Hematopoietic multipotent progenitor cell treated with erythropoietin and hydrocortisone succinate and interleukin-3 and kit ligand, for 6 days (in vitro differentiated cells): Measurements from ENCODE around the gene ARRDC5.
"Not testable (repeated sequence)": the region's sequence is repeated elsewhere in the genome, so short reads cannot be mapped to it uniquely, and the experiment has no call there.

Experiments used
- DNase-seq: peaks from one replicate; pipeline ENCODE4 v3.0.0-alpha.2; 2015

Gene ARRDC5

DNA sequence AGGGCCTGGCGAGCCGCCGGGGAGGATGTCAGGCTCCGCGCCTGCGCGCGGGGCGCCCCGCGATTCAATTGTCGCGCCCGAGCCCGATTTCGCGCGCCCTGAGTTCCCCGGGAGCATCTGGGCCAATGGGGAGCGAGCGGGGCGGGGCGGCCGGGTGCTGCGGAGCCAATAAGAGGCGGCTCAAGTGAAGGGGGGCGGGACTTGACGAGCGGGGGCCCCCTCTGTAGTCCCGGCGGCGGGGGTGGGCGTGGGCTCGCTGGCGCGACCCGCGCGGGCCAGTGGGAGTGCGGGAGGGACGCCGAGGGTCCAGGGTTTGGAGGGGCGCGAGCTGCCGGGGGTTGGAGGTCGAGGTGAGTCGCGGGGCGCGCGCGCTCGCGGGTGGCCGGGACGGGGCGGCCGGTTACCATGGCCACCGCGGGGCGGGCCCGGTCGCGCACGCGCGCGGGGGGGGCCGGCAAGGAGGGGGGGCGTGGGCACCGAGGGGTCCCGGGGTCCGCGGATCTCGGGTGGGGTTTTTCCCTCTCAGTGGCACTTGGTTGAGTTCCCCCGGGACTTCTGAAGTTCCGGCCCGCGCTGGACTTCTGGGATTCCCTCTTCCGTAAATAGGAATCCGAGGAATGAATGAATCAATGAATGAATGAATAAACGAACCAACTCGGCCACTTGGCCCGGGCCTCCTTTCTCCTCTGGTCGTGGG, 7.3 kb upstream of the ARRDC5 start:
- DNase-seq: peak; percentile 98

GRCh38 chr19:4909156-4909896, 6.6 kb upstream of the ARRDC5 start, which contains the start of gene UHRF1:
Gene UHRF1 (plus strand): TSS chr19:4909501. CDS start chr19:4910886, 1,385 bp downstream.
- peak; percentile 81 for DNase-seq

- DNase-seq: no peak
Observed at GRCh38 chr19:4908781-4909155, 6.1 kb upstream of the ARRDC5 start.

- DNase-seq: no peak
Observed at GRCh38 chr19:4908360-4908759, 5.7 kb upstream of the ARRDC5 start.

GRCh38 chr19:4906963-4907362, 4.3 kb upstream of the ARRDC5 start:
- no peak for DNase-seq

GRCh38 chr19:4904481-4904880, 1.8 kb upstream of the ARRDC5 start:
- DNase-seq: no peak

DNA sequence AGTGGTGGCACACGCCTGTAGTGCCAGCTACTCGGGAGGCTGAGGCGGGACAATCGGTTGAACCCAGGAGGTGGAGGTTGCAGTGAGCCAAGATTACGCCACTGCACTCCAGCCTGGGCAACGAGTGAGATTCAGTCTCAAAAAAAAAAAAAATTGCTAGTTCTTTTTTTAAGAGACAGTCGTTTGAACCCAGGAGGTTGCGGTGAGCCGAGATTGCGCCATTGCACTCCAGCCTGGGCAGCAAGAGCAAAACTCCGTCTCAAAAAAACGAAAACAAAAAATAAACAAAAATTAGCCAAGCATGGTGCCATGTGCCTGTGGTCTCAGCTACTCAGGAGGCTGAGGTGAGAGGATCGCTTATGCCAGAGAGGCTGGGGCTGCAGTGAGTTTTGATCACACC, 1.8 kb downstream of the ARRDC5 start:
- not testable (repeated sequence) for DNase-seq

DNA sequence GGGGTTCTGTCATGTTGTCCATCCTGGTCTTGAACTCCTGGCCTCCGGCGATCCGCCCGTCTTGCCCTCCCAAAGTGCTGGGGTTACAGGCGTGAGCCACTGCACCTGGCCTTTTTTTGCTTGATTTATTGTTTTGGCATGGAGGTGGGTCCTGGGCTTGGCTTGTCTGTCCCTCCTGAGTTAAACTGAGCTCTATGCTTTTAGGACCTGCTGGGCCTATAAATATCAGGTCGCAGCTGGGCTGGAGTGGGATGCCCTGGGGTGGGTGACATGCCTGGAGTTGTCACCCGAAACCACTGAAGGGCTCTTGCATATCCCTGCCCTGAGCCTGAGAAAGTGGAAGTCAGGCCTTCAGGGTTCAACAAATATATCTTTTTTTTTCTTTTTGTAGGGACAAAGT, 5.5 kb downstream of the ARRDC5 start:
- no peak for DNase-seq

- no peak for DNase-seq
Observed at GRCh38 chr19:4896372-4896771, 6.3 kb downstream of the ARRDC5 start.

DNA sequence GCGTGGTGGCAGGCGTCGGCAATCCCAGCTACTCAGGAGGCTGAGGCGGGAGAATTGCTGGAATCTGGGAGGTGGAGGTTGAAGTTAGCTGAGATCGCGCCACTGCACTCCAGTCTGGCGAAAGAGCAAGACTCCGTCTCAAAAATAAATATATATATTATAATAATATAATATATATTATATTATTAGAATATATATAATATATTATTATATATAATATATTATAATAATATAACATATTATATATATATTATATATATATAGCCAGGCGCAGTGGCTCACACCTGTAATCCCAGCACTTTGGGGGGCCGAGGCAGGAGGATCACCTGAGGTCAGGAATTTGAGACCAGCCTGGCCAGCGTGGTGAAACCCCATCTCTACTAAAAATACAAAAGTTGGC, 9.7 kb downstream of the ARRDC5 start:
- not testable (repeated sequence) for DNase-seq

DNA sequence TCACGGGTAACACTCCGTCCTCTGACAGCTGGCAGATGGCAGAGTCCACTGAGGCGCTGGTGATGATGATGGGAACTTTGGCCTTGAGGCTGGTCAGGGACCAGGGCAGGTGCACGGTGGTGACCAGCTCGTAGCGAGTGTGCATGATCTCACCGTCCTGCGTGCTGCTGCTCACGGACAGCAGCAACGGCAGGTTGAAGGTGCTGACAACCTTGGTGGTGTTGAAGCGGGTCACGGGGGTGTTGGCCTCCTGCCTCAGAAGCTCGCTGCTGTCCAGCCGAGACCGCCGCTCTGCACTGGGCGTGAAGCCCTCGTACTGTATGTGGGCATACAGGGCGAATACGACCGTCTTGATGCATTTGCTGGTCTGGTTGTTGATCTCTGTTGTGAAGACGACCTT, 11.6 kb downstream of the ARRDC5 start:
- DNase-seq: no peak

DNA sequence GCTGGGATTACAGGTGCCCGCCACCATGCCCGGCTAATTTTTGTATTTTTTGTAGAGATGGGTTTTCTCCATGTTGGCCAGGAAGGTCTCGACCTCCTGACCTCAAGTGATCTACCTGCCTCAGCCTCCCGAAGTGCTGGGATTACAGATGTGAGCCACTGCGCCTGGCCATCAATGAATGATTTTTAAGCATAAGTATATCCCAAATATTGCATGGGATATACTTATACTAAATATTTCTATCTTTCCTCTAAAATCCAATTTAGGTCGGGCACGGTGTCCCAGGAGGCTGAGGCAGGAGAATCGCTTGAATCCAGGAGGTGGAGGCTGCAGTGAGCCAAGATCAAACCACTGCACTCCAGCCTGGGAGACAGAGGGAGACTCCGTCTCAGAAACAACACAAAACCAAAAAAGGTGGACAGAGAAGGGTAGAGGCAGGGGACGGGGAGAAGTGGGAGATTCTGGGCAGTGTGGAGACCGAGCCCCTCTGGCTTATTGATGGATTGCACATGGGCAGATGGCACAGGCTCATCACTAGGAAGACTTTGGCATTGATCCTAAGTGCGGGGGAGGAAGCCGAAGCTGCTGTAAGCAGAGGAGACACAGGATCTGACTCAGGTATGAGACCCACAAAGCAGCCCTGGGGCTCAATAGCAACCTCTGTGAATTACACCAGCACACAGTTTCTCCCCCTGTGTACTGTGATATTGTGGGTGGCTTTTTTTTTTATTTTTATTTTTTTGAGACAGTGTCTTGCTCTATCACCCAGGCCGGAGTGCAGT, 13.5 kb downstream of the ARRDC5 start:
- DNase-seq: no peak

DNA sequence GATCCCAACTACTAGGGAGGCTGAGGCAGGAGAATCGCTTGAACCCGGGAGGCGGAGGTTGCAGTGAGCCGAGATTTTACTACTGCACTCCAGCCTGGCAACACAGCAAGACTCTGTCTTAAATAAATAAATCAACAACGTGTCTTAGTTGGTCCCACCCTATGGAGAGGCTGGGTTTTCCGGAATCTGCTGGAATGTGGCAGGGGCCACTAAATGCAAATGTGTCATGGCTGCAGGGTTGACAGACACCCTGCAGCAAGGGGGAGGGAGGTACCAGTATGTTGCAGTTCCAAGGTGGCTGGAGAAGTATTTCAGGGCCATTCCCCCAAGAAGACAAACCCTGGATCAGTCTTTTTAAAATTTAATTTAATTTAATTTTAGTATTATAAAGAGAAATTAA, 14.9 kb downstream of the ARRDC5 start:
- not testable (repeated sequence) for DNase-seq

DNA sequence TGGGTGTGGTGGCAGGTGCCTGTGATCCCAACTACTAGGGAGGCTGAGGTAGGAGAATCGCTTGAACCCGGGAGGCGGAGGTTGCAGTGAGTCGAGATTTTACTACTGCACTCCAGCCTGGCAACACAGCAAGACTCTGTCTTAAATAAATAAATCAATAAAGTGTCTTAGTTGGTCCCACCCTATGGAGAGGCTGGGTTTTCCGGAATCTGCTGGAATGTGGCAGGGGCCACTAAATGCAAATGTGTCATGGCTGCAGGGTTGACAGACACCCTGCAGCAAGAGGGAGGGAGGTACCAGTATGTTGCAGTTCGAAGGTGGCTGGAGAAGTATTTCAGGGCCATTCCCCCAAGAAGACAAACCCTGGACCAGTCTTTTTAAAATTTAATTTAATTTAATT, 17.7 kb downstream of the ARRDC5 start:
- not testable (repeated sequence) for DNase-seq

DNA sequence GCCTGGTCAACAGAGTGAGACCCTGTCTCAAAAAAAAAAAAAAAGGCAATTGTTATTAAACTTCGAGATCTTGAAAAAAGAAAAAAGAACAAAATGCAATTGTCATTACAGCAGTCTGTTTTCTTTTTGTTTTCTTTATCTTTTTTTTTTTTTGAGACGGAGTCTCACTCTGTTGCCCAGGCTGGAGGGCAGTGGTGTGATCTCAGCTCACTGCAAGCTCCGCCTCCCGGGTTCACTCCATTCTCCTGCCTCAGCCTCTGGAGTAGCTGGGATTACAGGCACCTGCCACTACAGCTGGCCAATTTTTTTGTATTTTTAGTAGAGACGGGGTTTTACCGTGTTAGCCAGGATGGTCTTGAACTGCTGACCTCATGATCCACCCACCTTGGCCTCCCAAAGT, 19.8 kb downstream of the ARRDC5 start:
- DNase-seq: not testable (repeated sequence)

- no peak for DNase-seq
Observed at GRCh38 chr19:4879041-4879440, 23.7 kb downstream of the ARRDC5 start.

DNA sequence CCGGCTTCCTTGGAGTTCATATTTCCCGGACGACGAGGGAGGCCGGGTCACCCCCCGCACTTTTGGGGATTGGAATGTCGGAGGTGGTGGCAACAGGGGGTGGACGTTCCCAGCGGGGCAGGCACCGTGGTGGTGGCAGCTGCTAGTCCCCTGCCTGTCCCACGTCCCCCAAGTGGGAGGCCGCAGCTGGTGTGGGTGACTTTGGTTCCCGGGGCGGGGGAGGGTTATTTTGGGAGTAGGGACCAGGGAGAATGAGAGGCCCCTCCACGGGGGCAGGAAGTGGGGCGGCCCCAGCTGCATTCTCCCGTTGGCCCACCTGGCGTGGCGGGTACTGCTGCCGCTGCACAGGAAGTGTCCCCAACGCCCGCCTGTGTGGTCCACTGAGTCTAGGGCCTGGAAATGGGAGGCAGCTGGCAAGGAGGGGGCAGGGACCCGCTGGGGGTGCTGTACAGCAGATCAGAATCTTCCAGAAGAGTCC, 24.2 kb downstream of the ARRDC5 start:
- no peak for DNase-seq

DNA sequence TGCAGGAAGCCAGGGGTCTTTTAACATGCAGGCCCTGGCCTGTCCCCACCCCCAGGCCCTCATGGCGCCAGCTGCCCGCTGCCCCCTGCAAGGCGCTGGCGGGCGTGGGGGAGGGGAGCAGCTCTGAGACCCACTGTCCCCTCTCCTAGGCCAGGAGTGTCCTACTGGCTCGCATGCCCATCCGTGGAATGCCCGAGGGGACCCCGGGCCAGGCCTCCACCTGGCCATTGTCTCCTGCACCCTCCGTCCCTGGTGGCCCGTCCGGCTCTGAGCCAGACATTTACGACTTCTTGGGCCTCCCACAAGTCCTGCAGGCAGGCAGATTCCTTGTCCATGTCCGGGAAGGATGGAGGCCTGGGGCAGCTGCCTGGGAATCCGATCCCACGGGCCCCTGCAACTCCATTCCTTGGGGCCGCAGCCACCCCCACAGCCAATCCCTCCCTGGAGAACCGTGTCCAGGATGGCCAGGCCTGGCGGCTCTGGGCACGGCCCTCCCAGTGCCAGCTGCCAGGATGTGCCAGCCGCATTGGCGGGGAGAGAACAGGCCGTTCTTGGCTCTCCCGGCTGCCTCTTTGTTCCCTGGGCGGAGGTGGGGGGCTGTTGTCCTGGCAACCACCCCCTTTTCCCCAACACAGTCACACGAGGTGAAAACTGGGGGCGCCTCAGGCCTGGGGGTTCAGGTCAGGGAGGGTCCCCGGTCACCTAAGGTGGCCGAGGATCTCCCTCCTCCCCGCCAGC, 24.8 kb downstream of the ARRDC5 start:
- DNase-seq: no peak

DNA sequence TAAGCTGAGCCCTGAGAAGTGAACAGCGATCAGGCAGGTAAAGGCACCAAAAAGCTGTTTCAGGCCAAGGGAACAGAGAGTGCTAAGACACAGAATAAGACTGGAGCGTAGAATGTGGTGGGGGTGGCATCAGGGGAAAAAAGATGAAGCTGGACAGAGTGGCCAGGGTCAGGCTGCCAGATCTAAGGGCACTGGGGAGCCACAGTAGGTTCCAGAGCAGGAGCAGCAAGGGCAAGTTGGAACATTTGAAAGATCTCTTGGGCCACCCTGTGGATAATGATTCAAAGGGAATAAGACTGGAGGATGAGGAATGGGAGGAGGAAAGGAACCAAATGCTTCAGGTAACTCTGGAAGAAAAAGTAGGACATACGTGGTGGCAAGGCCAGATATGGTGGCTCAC, 28.8 kb downstream of the ARRDC5 start:
- DNase-seq: no peak

DNA sequence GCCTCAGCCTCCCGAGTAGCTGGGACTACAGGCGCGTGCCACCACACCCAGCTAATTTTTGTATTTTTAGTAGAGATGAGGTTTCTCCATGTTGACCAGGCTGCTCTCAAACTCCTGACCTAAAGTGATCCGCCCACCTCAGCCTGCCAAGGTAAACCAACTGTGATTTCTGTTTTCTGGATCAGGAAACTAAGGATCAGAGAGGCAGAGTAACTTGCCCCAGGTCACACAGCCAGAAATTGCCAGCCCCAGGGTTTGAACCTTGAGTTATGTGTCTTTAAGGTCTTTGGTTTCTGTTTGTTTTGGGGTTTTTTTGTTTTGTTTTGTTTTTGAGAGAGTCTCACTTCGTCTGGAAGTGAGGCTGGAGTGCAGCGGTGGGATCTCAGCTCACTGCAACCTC, 31.0 kb downstream of the ARRDC5 start:
- DNase-seq: no peak

GRCh38 chr19:4870025-4870700, 32.5 kb downstream of the ARRDC5 start:
- DNase-seq: peak; percentile 87

DNA sequence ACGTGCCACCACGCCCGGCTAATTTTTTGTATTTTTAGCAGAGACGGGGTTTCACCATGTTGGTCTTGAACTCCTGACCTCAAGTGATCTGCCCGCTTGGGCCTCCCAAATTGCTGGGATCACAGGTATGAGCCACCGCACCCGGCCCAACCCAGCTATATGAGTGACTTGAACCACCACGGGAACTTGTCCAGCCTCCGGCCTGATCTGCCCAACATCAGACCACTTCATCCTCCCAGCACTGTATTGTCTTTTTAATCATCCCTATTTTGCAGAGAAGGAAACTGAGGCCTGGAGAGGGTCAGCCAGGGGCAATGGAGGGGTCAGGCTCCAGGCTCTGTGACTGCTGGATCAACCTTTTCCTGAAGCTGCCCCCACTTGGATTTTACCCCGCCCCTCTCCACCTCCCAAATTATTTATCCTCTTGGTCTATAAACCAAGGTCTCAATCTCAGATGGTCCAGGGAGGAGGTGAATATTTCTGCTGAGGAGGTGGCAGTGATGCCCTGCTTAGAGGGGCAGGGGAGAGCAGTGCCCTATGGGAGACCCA, 34.3 kb downstream of the ARRDC5 start:
- DNase-seq: no peak
